ENCODE measurements around the gene GPR42. TPM values are rescaled to one million over a fixed set of nuclear protein-coding genes. Genes with fewer than 3 reads are reported as not detected.
"Not testable (repeated sequence)": the region's sequence is repeated elsewhere in the genome, so short reads cannot be mapped to it uniquely, and the experiment has no call there.

GPR42 gene
- total RNA-seq, 1 donor from 2014 or later, result not detected

DNA sequence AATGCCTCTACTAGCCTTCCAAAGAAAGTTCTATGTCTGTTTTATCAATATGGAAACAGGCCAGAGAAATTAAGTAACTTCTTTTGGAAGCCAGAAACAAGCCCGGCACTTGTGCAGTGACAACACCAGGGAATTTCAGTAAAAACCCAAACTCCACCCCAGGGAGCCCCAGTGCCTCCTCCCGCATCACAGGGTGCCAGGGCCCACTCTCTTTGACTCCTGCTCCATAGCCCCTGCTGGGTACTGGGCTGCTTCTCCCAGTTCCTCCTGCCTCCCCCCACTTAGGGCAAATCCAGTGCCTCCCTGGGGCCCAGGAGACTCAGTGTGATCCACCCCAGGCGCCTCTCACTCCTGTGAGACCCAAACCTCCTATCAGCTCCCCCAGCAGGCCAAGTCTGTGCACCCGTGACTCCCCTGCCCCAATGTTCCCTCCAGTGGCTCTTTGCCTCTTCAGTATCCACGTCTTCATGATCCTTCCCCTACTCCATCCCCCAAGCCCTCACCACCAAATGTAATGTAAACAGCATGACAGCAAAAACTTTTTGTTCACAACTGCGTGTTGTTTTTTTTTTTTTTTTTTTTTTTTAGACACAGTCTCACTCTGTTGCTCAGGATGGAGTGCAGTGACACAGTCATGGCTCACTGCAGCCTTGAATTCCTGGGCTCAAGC lies 14.9 kb upstream of the GPR42 start:
- Mint-ChIP-seq H3K27ac (ENCODE audit: unreplicated experiment) (no peak overlapping the region), H3K9me3 (ENCODE audit: low read depth) (no peaks in the 10 kb centered on the region), H3K27me3 (ENCODE audit: low read depth) (peaks cover 25% of the 10 kb centered on the region), H3K4me1 (ENCODE audit: low read depth) (no peaks in the 10 kb centered on the region), H3K4me3 (ENCODE audit: unreplicated experiment) (no peak overlapping the region), H3K36me3 (ENCODE audit: low read depth) (no peaks in the 10 kb centered on the region)
- TF ChIP-seq, protein P1, sequence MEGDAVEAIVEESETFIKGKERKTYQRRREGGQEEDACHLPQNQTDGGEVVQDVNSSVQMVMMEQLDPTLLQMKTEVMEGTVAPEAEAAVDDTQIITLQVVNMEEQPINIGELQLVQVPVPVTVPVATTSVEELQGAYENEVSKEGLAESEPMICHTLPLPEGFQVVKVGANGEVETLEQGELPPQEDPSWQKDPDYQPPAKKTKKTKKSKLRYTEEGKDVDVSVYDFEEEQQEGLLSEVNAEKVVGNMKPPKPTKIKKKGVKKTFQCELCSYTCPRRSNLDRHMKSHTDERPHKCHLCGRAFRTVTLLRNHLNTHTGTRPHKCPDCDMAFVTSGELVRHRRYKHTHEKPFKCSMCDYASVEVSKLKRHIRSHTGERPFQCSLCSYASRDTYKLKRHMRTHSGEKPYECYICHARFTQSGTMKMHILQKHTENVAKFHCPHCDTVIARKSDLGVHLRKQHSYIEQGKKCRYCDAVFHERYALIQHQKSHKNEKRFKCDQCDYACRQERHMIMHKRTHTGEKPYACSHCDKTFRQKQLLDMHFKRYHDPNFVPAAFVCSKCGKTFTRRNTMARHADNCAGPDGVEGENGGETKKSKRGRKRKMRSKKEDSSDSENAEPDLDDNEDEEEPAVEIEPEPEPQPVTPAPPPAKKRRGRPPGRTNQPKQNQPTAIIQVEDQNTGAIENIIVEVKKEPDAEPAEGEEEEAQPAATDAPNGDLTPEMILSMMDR (IDR thresholded peaks at IDR 0.05), result no peak
- peak; percentile 18 for DNase-seq (ENCODE audit: low spot score)

DNA sequence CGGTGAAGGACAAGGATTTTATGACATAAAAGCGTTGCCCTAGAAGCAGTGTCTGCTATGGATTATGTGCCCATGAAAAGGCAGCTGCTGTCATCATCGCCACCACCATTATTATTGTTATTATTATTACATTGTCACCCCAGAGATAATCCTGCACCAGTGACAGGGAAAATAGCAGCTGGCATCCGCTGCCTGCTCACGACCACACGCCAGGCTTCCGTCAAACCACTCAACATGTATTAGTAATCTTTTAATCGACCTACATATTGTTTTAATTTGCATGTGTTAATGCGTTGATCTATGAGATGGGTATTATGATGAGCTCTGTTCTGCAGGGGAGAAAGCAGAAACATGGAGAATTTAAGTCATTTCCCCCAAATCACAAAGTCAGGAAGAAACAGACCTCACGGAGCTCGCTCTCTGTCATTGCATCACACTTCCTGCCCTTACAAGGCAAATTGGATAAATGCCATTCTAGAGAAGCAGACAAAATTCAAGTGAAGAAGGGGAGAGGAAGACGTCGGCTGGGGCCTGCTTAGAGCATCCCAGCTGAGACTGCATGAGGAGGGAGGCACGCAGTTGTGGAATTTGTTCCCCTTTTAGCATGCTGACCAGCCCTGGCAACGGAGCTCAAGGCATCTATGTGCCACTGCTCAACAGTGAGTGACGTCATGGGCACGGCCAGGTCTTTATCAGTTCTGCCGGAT lies 12.8 kb upstream of the GPR42 start, which contains the start of gene FFAR3:
Gene FFAR3, plus strand, starts transcription at position 594 of the 707 bp plus-strand sequence. CDS start 431 bp downstream, outside the sequence.
- H3K4me3 Mint-ChIP-seq (ENCODE audit: unreplicated experiment), result no peak within 1 kb of the TSS
- no peak for DNase-seq (ENCODE audit: low spot score)
- H3K4me1 Mint-ChIP-seq (ENCODE audit: low read depth), result no peaks in the 10 kb centered on the region
- H3K27ac Mint-ChIP-seq (ENCODE audit: unreplicated experiment), result no peak within 1 kb of the TSS
- H3K36me3 Mint-ChIP-seq (ENCODE audit: low read depth), result no peaks in the 10 kb centered on the region
- H3K27me3 Mint-ChIP-seq (ENCODE audit: low read depth), result peaks cover 27% of the 10 kb centered on the region
- H3K9me3 Mint-ChIP-seq (ENCODE audit: low read depth), result no peaks in the 10 kb centered on the region
- TF ChIP-seq, protein P1 (IDR thresholded peaks at IDR 0.05), result no peak

DNA sequence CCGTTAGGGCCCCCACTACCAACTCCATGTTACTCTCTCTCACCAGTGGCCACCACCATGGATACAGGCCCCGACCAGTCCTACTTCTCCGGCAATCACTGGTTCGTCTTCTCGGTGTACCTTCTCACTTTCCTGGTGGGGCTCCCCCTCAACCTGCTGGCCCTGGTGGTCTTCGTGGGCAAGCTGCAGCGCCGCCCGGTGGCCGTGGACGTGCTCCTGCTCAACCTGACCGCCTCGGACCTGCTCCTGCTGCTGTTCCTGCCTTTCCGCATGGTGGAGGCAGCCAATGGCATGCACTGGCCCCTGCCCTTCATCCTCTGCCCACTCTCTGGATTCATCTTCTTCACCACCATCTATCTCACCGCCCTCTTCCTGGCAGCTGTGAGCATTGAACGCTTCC lies 12.0 kb upstream of the GPR42 start:
- not testable (repeated sequence) for H3K4me3 Mint-ChIP-seq (ENCODE audit: unreplicated experiment); H3K36me3 Mint-ChIP-seq (ENCODE audit: low read depth); H3K27ac Mint-ChIP-seq (ENCODE audit: unreplicated experiment); H3K9me3 Mint-ChIP-seq (ENCODE audit: low read depth); DNase-seq (ENCODE audit: low spot score); H3K4me1 Mint-ChIP-seq (ENCODE audit: low read depth)
- H3K27me3 Mint-ChIP-seq (ENCODE audit: low read depth), result peaks cover 24% of the 10 kb centered on the region

DNA sequence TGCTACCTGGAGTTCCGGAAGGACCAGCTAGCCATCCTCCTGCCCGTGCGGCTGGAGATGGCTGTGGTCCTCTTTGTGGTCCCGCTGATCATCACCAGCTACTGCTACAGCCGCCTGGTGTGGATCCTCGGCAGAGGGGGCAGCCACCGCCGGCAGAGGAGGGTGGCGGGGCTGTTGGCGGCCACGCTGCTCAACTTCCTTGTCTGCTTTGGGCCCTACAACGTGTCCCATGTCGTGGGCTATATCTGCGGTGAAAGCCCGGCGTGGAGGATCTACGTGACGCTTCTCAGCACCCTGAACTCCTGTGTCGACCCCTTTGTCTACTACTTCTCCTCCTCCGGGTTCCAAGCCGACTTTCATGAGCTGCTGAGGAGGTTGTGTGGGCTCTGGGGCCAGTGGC lies 11.5 kb upstream of the GPR42 start:
- peaks cover 24% of the 10 kb centered on the region for H3K27me3 Mint-ChIP-seq (ENCODE audit: low read depth)
- not testable (repeated sequence) for DNase-seq (ENCODE audit: low spot score); H3K4me1 Mint-ChIP-seq (ENCODE audit: low read depth); H3K4me3 Mint-ChIP-seq (ENCODE audit: unreplicated experiment); H3K9me3 Mint-ChIP-seq (ENCODE audit: low read depth); H3K36me3 Mint-ChIP-seq (ENCODE audit: low read depth); H3K27ac Mint-ChIP-seq (ENCODE audit: unreplicated experiment)

DNA sequence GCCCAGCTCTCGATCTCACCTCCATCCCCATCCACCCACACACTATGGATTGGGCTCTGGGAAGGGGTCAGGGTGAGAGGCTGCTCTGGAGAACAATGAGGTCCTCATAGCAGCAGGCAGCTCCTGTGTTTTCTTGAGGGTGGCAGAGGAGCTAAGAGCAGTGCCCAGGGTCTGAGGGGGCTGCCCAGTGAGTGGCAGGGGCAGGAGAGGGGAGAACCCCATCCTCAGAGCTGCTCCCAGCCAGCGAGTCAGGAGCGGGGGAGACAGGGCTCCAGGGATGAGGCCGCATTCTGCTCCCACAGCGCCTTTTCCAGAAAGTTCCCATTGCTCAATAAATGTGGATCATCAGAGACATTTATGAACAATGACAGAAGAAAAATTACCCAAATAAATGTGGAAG lies 10.8 kb upstream of the GPR42 start:
- not testable (repeated sequence) for H3K27ac Mint-ChIP-seq (ENCODE audit: unreplicated experiment); DNase-seq (ENCODE audit: low spot score)

DNA sequence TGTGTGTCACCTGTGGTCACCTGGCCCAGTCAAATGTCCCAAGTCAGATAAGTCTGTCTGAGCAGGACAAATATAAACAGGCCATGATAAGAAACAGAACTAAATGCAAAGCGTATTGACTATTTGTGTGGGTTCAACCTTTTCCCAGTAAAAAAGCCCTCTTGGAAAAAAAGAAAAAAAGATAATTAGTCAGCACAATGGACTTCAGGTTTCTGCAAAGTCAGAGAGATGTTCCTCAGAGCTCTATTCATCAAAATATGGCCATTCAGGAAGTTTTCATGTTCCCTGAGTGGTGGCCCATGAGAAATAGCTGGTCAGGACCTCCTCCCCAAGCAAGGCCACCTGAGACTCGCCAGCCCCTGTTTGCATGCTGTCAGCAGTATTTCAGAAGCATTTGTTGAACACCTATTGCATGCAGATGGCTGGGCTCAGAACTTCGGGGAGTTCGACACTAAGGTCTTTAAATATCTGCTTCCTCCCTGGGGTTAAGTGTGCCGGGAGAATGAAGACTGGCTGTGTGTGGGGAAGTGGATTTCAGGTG lies 9.9 kb upstream of the GPR42 start:
- TF ChIP-seq, protein P1 (IDR thresholded peaks at IDR 0.05), result no peak
- DNase-seq (ENCODE audit: low spot score), result no peak
- no peak overlapping the region for H3K27ac Mint-ChIP-seq (ENCODE audit: unreplicated experiment)
- H3K4me3 Mint-ChIP-seq (ENCODE audit: unreplicated experiment), result no peak overlapping the region
- H3K36me3 Mint-ChIP-seq (ENCODE audit: low read depth), result no peaks in the 10 kb centered on the region
- H3K4me1 Mint-ChIP-seq (ENCODE audit: low read depth), result no peaks in the 10 kb centered on the region
- H3K9me3 Mint-ChIP-seq (ENCODE audit: low read depth), result no peaks in the 10 kb centered on the region
- H3K27me3 Mint-ChIP-seq (ENCODE audit: low read depth), result peaks cover 22% of the 10 kb centered on the region

More for the DNA sequence above, 10.8 kb upstream of the GPR42 start:
- not testable (repeated sequence) for H3K4me1 Mint-ChIP-seq (ENCODE audit: low read depth); H3K4me3 Mint-ChIP-seq (ENCODE audit: unreplicated experiment); H3K9me3 Mint-ChIP-seq (ENCODE audit: low read depth); H3K36me3 Mint-ChIP-seq (ENCODE audit: low read depth)
- H3K27me3 Mint-ChIP-seq (ENCODE audit: low read depth), result peaks cover 24% of the 10 kb centered on the region

Measured in chondrocyte (in vitro differentiated cells).